Coronary artery (tissue), 2 donors: Measurements from ENCODE around the gene APOLD1.

Source experiments
- DNase-seq: peaks from one replicate; pipeline ENCODE4 v3.0.0-alpha.2; 2017; ENCODE audit warnings: low spot score
- H3K27ac ChIP-seq, 2 donors: fragments of 200-600 bp; sonication (generic); one replicate each; pipeline ENCODE4 v1.5.1; 2016 to 2019
- H3K4me3 ChIP-seq: fragments of 200-600 bp; sonication (generic); 2 replicates; pipeline ENCODE4 v1.5.1; 2016; ENCODE audit warnings: mild to moderate bottlenecking, moderate library complexity
- TF ChIP-seq, protein P1 (sequence below): fragments of 200-600 bp; sonication (generic); IDR thresholded peaks from one replicate; pipeline ENCODE4 v1.5.1; 2019; ENCODE audit warnings: antibody characterized with exemption

The APOLD1 gene

DNA sequence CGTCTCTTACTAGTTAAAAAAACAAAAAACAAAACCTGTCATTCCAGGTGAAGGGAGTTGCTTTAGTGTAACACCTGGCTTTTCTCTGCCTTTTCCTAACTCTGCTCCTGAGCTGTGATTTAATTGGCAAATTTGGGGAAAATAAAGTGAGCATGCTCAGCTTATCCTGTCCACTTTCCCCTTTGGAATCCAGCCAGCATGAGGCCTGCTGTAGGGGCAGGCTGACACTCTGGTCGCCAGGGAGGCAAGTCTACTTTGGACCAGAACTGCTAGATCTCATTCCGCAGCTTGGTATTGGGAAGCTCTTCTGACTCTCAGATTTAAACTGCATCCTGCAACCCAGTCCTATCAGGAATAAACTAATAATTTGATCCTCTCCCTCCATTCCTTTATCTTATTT, 38.2 kb upstream of the APOLD1 start:
- Histone ChIP-seq H3K4me3 (no peak overlapping the region), H3K27ac (no peak overlapping the region)
- TF ChIP-seq, protein P1, sequence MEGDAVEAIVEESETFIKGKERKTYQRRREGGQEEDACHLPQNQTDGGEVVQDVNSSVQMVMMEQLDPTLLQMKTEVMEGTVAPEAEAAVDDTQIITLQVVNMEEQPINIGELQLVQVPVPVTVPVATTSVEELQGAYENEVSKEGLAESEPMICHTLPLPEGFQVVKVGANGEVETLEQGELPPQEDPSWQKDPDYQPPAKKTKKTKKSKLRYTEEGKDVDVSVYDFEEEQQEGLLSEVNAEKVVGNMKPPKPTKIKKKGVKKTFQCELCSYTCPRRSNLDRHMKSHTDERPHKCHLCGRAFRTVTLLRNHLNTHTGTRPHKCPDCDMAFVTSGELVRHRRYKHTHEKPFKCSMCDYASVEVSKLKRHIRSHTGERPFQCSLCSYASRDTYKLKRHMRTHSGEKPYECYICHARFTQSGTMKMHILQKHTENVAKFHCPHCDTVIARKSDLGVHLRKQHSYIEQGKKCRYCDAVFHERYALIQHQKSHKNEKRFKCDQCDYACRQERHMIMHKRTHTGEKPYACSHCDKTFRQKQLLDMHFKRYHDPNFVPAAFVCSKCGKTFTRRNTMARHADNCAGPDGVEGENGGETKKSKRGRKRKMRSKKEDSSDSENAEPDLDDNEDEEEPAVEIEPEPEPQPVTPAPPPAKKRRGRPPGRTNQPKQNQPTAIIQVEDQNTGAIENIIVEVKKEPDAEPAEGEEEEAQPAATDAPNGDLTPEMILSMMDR = no peak

GRCh38 chr12:12748044-12748443, 37.4 kb upstream of the APOLD1 start:
- TF ChIP-seq, protein P1 = no peak
- no peak overlapping the region for H3K27ac ChIP-seq
- DNase-seq = no peak
- no peak overlapping the region for H3K4me3 ChIP-seq

More for the DNA sequence above, 38.2 kb upstream of the APOLD1 start:
- no peak for DNase-seq

DNA sequence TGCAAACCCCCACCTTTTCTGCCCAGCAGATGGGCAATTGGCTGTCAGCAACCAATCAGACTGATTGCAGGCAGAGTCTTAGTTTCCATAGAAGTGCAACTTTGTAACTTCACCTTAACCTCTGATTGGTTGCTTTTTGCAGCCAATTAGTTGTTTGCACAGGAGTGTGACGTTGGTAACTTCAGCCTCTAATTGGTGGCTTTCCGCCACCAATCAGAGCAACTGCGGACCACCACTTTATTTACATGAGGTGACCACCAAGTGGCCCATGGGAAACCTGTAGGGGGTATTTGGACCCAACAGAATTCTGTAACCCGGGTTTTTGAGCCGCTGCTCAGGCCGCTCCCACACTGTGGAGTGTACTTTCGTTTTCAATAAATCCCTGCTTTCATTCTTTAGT, 36.0 kb upstream of the APOLD1 start:
- Histone ChIP-seq H3K4me3 (peak overlapping the region; percentile 66), H3K27ac (peak overlapping the region; percentile 29 to 58)
- DNase-seq = no peak
- TF ChIP-seq, protein P1 = no peak

DNA sequence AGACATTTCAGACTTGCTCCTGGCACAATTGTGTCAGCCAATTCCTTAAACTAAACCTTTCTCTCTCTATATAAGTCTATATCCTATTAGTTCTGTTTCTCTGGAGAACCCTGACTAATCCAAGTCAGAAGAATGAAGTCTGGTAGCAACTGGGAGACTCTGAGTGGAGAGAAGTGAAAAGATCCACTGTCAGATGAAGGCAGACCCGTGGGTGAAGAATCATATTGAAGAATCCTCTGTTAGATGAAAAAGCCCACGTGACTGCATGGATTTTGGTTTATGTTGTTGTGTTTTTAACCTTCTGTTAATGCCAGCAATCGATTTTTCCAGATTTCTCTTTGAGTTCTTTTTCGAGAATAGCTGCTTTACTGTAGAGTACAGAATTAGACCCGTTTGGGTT, 29.5 kb upstream of the APOLD1 start:
- TF ChIP-seq, protein P1 = no peak
- Histone ChIP-seq H3K27ac (no peak overlapping the region), H3K4me3 (no peak overlapping the region)
- no peak for DNase-seq

DNA sequence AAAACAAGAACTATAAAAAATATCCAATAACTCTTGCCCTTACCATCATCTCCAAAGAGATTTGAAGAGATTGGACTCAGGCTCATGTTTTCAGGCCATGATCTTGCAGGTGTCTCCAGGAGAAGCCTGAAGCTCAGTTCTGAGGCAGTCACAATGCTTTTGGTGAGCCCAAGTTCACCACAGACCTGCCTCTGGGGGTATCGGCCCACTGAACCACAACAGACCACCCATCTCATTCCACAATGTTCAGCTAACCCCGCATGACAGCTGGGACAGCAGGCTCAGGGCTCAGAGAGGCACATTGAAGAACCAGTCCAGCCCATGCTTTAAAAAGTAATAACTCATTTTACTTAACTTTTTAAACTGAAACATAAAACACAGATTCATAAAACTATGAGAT, 28.3 kb upstream of the APOLD1 start:
- no peak for DNase-seq
- Histone ChIP-seq H3K27ac (no peak overlapping the region), H3K4me3 (no peak overlapping the region)
- TF ChIP-seq, protein P1 = no peak

- H3K27ac ChIP-seq = no peak overlapping the region
These were observed 26.1 kb upstream of the APOLD1 start for GRCh38 chr12:12759234-12759915.

DNA sequence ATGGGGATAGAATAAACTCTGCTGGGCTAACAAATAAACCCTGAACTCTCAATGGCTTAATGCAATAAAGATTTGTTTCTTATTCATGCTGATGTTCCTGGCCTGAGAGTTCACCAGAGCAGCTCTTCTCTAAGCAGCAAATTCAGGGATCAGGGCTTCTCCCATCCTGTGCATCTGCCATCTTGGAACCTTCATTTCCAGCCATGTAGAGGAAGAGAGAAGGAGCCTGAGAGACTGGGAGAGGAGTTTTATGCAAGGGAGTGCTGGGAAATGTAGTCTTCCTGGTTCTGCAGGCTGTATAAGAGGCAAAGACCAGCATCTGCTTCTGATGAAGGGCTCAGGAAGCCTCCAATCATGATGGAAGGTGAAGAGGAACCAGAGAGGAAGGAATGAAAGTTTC, 20.6 kb upstream of the APOLD1 start:
- H3K27ac ChIP-seq = no peak overlapping the region
- no peak overlapping the region for H3K4me3 ChIP-seq
- TF ChIP-seq, protein P1 = no peak
- no peak for DNase-seq

More at GRCh38 chr12:12759234-12759915, 26.1 kb upstream of the APOLD1 start:
- no peak overlapping the region for H3K4me3 ChIP-seq
- TF ChIP-seq, protein P1 = no peak
- no peak for DNase-seq
